ENCODE data around the gene GZMH.
"Not testable (repeated sequence)": the region's sequence is repeated elsewhere in the genome, so short reads cannot be mapped to it uniquely, and the experiment has no call there.

GZMH gene

GRCh38 chr14:24609655-24610344 lies at the start of gene GZMH:
Gene GZMH (minus strand): TSS chr14:24609685. CDS start chr14:24609613, 72 bp downstream.
- no peak for DNase-seq (ENCODE audit: low spot score)

- not testable (repeated sequence) for DNase-seq (ENCODE audit: low spot score)
These were observed 38.9 kb upstream of the GZMH start for GRCh38 chr14:24648361-24648760.

- no peak for DNase-seq (ENCODE audit: low spot score)
These were observed 30.4 kb upstream of the GZMH start for GRCh38 chr14:24639905-24640304.

- DNase-seq (ENCODE audit: low spot score) = no peak
These were observed 29.8 kb upstream of the GZMH start for GRCh38 chr14:24639270-24639669.

- no peak for DNase-seq (ENCODE audit: low spot score)
These were observed 24.7 kb upstream of the GZMH start, which contains the start of gene GZMB for GRCh38 chr14:24634158-24634557. Gene GZMB (minus strand): TSS chr14:24634190. CDS start chr14:24634160, 30 bp downstream.

- no peak for DNase-seq (ENCODE audit: low spot score)
These were observed 23.9 kb upstream of the GZMH start for GRCh38 chr14:24633353-24633752.

- DNase-seq (ENCODE audit: low spot score) = no peak
These were observed 23.3 kb upstream of the GZMH start for GRCh38 chr14:24632761-24633160.

- no peak for DNase-seq (ENCODE audit: low spot score)
These were observed 22.9 kb upstream of the GZMH start for GRCh38 chr14:24632336-24632735.

GRCh38 chr14:24631749-24632335 lies 22.4 kb upstream of the GZMH start:
- no peak for DNase-seq (ENCODE audit: low spot score)

- DNase-seq (ENCODE audit: low spot score) = no peak
These were observed 21.5 kb upstream of the GZMH start for GRCh38 chr14:24630872-24631477.

- DNase-seq (ENCODE audit: low spot score) = no peak
These were observed 20.8 kb upstream of the GZMH start for GRCh38 chr14:24630087-24630871.

GRCh38 chr14:24629521-24629920 lies 20.0 kb upstream of the GZMH start:
- no peak for DNase-seq (ENCODE audit: low spot score)

GRCh38 chr14:24613747-24614146 lies 4.3 kb upstream of the GZMH start:
- DNase-seq (ENCODE audit: low spot score) = no peak

- DNase-seq (ENCODE audit: low spot score) = no peak
These were observed 3.8 kb upstream of the GZMH start for GRCh38 chr14:24613241-24613640.

- DNase-seq (ENCODE audit: low spot score) = no peak
These were observed 2.7 kb upstream of the GZMH start for GRCh38 chr14:24612196-24612595.

- DNase-seq (ENCODE audit: low spot score) = no peak
These were observed 1.6 kb downstream of the GZMH start for GRCh38 chr14:24607635-24608514.

GRCh38 chr14:24607081-24607480 lies 2.4 kb downstream of the GZMH start:
- no peak for DNase-seq (ENCODE audit: low spot score)

GRCh38 chr14:24606297-24606696 lies 3.2 kb downstream of the GZMH start:
- no peak for DNase-seq (ENCODE audit: low spot score)

GRCh38 chr14:24605435-24606190 lies 3.9 kb downstream of the GZMH start:
- peak; percentile 71 for DNase-seq (ENCODE audit: low spot score)

GRCh38 chr14:24597403-24597802 lies 12.1 kb downstream of the GZMH start:
- no peak for DNase-seq (ENCODE audit: low spot score)

Measured in D341Med (cell line).